Astrocyte of the cerebellum (primary cell): ENCODE data around the gene FIGN.

Experiments used
- DNase-seq: peaks from one replicate; pipeline ENCODE4 v3.0.0-alpha.2; 2011; ENCODE audit warnings: low read depth
- H3K4me3 ChIP-seq: 2 replicates; pipeline ENCODE4 v1.5.1; 2011; ENCODE audit warnings: mild to moderate bottlenecking, low read depth, low read length, moderate library complexity
- in situ Hi-C: cut with HindIII; loops from 2 replicates; pipeline ENCODE4 v1.10.0; 2017; ENCODE audit warnings: low sequenced_read_pairs
- TF ChIP-seq, protein P1 (sequence below): IDR thresholded peaks from 2 replicates; pipeline ENCODE4 v1.5.1; 2012; ENCODE audit warnings: low read length, low read depth, moderate library complexity, mild to moderate bottlenecking; ENCODE audit errors: missing control alignments

Gene FIGN

DNA sequence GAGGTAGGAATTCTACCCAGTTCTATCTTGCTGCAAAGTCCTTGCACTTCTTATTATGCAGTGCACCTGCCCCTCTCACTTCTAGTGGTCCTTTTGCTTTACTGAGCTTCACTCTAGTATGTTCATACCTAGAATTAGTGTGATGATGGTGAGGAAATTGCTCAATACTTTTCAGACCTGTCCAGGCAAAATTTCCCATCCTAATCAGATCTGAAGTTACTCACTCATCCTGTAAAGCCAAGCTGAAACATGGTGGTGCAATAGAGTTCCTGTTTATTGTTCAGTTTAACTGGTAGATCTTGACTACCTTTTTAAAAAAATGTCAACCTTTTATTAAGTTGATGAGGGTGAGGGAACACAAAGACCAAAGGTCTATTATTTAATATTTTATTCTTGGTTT is 12.6 kb upstream of the FIGN start:
- H3K4me3 ChIP-seq = no peak overlapping the region
- DNase-seq = no peak
- in situ Hi-C loops = no loop called here
- TF ChIP-seq, protein P1, sequence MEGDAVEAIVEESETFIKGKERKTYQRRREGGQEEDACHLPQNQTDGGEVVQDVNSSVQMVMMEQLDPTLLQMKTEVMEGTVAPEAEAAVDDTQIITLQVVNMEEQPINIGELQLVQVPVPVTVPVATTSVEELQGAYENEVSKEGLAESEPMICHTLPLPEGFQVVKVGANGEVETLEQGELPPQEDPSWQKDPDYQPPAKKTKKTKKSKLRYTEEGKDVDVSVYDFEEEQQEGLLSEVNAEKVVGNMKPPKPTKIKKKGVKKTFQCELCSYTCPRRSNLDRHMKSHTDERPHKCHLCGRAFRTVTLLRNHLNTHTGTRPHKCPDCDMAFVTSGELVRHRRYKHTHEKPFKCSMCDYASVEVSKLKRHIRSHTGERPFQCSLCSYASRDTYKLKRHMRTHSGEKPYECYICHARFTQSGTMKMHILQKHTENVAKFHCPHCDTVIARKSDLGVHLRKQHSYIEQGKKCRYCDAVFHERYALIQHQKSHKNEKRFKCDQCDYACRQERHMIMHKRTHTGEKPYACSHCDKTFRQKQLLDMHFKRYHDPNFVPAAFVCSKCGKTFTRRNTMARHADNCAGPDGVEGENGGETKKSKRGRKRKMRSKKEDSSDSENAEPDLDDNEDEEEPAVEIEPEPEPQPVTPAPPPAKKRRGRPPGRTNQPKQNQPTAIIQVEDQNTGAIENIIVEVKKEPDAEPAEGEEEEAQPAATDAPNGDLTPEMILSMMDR = no peak

DNA sequence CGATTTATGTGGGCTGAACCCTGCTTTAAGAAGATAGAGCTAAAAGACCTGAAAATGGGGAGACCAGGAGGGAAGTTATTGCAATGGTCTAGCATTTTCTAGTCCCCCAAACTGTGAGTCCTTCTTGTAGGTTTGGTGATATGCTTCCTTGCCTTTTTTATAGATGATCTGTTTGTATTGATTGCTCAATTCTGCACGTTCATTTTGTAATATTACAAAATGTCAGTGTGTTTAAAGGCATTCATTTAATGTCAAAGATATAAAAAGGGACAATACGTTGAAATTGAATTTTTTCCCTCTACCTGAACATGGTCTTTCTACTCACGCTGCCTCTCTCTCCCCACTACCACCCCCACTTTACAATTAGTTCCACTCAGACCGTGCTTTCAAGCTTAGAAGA is 5.6 kb upstream of the FIGN start:
- in situ Hi-C loops = no loop called here
- H3K4me3 ChIP-seq = no peak overlapping the region
- TF ChIP-seq, protein P1 = no peak
- no peak for DNase-seq

DNA sequence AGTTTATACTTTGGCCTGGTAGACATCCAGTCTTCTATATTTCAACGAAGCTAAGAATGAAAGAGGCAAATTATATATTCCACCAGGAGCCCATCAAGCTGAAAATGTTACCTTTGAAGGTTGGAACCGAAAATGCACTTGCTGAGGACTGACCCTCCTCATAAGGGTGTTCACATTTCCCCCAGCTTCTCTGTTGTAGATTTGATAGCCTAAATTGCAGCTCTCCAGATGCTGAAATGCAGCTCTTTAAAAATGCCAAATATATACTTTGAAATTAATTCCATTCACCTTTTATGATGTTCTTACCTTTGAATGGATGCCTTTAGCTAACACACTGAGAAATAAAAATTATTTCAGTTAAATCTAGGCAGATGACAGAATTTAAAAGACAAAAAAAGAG is 1.8 kb upstream of the FIGN start:
- in situ Hi-C loops = no loop called here
- H3K4me3 ChIP-seq = no peak overlapping the region
- DNase-seq = no peak
- TF ChIP-seq, protein P1 = no peak

DNA sequence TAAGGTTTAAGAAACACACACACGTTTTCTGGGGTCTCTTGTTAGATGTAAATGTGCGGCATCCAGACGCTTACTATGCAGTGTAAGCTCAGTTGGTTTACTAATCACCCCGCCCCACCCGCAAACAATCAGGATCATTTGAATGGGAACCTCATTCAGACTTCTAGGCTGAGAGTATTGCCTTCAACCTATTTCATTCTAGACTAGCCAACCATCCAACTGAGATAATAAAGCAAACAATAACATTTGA is 1.3 kb upstream of the FIGN start:
- in situ Hi-C loops = no loop called here
- no peak for DNase-seq
- H3K4me3 ChIP-seq = peak overlapping the region; percentile 76
- TF ChIP-seq, protein P1 = no peak

DNA sequence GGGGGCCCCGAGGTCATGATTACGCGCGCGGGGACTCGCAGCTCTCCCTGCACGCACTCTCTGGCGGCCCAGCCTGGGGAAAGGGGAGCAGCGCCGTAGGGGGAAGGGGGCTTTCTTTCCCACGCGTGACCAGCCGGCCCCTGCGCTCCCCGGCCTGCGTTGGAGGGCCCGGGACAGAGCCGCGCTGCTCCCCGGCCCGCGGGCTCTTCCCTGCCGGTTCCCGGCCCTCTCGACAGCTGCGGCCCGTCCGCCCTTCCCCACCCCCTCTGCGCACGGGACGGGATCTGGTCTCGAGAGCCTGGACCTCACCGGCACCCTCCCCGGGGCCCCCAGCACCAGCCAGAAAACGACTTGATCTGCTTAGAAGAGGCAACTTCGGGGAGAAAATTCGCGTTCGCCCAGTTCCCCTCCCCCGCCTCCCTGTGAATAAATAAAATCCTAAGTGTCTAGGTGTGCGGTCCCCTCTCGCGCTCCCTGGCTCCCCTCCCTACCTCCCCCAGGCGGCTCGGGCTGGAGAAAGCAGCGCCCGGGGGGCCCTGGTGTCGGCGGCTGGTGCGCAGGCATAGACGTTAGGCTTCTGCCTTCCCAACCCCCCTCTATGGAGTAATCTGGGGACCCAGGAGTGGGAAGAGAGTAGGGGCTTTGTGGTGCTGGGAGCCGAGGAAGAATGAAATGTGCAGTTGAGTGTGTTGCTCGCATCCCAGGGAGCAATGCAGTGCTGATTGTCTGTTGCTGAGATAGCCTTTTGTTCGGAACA is 803 bp upstream of the FIGN start:
- DNase-seq = no peak
- peak overlapping the region; percentile 76 for H3K4me3 ChIP-seq
- TF ChIP-seq, protein P1 = peak; percentile 48
- in situ Hi-C loops = no loop called here

DNA sequence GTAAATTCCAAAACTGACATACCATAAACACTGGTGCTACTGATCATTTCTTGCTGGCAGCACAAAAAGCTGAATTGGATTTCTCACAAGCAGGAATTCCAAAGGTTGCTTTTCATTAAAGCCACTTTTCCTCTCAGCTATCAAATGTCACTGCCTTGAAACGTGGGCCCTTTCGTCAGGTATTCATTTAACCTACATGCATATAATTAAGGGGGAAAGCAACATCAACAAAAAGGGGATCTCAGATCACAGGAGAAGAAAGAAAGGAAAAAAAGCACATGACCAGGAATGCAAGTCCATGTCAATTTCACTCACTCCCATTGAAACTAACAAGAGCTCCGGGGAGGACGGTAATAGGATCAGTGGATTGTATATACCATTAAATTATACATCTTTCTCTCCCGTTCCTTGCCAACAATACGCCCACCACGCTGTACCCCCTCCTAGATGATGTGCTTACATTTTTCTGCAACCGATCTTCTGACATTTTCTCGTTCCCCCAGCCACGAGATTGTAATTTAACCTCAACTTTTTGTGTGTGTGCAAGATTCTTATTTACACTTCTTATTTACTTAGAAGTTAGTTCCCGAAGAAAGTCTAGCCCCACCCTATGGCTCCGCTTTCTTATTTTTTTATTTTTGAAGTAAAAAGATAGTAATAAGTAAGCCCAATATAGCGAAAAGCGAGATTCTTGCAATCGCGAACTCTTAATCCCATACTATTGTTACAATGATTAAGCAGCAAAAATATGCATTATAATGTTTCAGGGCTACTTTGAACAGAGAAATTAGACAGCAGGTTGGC is 725 bp downstream of the FIGN start:
- no peak for DNase-seq
- TF ChIP-seq, protein P1 = no peak
- peak overlapping the region; percentile 76 for H3K4me3 ChIP-seq
- in situ Hi-C loops = no loop called here
